Measurements from ENCODE around the gene GTPBP1.

Gene GTPBP1

DNA sequence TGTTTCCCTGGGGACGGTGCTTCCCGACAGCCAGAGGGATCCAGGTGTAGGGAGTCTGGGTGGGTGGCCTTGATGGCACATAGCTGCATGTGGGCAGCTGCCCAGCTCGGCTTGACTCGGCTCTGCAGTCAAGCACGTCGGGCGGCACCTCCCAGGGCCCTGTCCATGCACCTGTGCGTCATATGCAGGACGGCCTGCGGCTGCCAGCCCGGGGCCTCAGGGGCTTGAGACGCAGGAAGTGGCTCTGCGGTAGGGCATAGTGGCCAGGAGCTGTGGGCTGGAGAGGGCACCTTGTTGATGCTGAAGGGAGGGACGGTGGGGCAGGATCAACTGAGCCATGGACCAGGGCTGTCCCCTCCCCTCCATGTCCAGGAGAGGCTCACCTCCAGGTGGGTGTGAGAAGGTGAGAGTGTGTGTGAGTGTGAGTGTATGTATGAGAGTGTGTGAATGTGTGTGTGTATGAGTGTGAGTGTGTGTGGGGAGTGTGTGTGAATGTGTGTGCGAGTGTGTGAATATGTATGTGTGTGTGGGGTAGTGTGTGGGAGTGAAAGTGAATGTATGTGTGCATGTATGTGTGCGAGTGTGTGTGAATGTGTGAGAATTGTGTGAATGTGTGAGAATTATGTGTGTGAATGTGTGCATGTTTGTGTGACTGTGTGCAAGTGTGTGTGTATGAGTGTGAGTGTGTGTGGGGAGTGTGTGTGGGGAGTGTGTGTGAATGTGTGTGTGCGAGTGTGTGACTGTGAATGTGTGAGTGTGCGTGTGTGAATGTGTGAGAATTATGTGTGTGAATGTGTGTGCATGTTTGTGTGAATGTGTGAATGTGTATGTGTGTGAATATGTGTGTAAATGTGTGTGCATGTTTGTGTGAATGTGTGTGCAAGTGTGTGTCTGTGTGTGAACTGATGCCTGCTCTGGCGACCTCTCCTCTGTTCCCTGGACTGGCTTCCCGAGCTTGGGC, 55.7 kb downstream of the GTPBP1 start:
- DNase-seq = no peak

DNA sequence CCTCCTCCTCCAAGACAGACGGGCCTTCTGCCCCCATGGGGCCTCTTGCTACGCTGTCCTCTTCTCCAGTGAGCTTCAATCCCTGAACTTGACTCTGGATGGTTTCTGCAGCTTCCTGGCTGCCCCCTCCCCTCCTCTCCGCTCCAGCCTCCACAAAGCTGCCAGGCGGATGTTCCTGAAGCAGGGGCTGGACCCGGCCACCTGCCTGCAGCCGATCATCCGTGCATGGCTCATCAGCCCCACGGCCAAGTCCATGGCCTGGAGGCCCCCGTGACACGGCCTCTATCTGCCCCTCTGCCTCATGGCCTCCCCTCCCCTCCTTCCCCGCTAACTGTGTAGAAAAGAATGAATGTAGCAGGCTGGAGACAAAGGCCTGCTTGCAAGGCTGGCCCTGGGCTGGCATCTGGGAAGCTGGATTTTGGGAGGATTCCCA, 56.8 kb downstream of the GTPBP1 start:
- no peak for DNase-seq

DNA sequence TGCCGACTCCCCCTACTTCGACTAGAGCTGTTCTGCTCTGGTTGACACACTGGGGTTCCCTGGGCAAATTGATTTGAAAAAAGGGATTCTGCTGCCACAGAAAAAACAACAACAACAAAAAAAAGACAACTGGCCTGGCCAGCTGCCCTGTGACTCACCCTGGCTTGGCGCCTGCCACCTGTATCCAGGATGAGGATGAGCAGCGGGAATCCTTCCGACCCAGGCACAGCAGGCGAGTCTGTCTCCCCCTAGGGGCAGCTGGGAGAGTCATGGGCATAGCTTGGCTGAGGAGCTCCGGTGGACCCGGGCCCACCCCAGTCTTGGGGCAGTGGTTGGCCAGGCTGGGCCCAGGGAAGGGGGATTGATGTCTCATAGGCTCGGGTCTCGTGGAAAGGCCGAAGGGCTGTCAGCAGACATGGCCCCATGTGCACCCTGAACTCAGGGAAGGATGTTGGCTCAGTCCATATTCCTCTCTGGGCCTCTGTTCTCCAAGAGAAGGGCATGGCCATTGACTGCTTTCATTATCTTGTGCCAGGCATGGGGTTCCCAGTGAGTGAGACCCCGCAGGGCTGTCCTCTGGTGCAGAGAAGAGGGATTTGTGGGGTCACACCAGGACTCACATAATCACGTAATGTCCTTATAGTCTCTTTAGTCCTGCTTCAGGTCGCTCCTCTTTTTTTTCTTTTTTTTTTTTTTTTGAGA, 60.5 kb downstream of the GTPBP1 start:
- DNase-seq = peak; percentile 54

- DNase-seq = no peak
Observed at GRCh38 chr22:38767313-38767712, 61.6 kb downstream of the GTPBP1 start.

DNA sequence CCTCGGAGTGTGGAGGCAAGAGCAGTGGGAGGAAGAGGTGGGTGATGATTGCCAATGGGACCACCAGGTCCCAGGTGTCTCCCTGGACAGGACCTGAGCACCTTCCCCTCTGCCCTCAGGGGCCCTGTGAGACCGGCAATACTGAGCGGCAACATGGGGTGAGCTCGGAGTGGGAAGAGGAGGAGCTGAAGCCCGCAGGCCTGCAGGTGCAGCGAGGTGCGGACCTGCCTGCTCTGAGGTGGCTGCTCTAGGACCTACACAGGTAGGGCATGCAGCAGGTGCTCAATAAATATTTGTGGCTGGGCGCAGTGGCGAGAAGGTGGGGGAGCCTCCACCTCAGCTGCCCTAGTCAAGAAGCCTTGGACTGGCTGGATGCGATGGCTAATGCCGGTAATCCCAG, 62.3 kb downstream of the GTPBP1 start:
- DNase-seq = no peak

DNA sequence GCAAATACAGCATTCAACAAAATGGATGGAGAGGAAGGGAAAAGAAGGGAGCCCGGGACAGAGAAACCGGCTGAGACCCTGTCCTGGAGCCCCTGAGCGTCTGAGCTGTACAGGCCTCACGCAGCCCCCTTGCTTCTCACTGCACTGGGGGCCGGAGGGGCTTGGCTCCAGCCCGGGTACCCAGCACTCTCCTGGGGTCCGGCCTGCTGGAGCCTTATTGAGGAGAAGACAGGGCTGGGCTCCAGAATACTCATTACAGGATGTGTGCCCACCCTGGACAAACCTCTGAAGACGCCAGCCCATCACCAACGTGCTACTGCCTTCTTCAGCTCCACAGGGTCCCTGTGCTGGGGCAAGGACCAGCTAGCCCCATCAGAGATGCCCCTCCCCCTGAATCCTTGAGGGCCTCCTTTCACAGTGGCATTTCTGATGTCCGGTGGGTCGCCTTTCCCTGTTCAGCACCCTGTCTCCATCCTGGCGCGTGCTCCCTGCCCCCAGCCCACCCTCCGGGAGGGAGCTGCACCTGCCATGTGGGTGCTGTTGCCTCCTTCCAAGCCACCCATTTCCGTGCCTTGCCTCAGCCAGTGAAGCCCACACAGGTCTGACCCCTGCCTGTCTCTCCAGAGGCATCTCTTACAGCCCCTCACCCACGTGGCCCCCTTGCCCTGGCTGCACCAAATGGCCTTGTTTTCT, 64.7 kb downstream of the GTPBP1 start:
- no peak for DNase-seq

DNA sequence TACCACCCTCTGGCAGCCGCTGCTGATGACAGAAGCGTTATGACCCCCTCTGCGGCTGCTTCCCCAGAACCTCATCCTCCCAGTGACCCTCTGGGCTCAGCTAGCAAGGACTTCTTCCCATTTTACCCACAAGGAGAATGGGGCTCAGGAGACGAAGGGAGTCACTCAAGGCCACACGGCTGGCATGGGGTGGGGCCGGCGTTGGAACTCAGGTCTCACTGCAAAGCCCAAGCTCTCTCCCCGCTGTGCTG, 66.8 kb downstream of the GTPBP1 start:
- DNase-seq = no peak

DNA sequence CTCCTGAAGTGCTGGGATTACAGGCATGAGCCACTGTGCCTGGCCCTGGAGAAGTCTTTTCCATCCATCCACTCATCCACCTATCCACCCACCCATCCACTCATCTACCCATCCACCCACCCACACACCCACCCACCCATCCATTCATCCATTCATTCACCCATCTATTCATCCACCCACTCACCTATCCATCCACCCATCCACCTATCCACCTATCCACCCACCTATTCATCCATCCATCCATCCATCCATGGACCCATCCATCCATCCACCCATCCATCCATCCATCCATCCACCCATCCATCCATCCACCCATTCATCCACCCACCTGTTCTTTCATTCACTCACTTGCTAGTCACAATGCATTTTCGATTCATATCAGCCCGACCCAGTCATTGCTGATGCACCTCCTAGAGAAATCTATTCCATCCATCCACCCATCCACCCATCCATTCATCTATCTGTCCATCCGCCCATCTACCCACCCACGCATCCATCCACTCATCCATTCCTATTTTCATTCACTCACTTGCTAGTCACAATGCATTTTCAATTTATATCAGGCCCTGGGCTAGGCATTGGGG, 67.7 kb downstream of the GTPBP1 start:
- DNase-seq = no peak

DNA sequence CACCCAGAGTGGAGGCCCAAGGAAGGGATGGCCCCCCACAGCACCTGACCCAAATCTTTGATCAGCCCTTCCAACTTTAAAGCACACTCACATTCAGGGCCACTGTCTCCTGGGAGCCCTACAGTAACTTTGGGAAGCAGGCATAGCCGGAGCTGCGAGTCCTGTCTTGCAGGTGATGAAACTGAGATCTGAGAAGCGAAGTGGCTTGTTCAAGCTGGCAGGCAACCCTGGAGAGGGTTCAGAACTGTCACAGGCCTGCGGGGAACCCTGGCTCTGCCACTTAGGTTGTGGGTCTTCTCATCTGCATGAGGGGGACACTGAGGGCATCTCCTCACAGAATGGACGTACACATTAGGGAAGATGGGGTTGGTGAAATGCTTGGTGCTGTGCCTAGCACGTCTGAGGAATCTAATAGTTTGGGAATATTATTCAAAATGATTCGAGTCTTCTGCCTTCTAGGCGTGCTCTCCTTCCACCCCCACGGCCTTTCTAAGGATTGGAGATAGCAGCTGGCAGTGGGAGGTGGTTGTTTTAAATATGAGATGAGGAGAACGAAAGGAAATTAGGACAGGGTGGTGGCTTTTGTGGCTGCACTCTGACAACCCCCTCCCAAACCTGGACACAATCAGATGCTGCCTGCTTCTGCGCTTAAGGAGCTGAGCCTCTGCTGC, 68.9 kb downstream of the GTPBP1 start:
- no peak for DNase-seq

- DNase-seq = no peak
Observed at GRCh38 chr22:38775656-38776055, 69.9 kb downstream of the GTPBP1 start.

DNA sequence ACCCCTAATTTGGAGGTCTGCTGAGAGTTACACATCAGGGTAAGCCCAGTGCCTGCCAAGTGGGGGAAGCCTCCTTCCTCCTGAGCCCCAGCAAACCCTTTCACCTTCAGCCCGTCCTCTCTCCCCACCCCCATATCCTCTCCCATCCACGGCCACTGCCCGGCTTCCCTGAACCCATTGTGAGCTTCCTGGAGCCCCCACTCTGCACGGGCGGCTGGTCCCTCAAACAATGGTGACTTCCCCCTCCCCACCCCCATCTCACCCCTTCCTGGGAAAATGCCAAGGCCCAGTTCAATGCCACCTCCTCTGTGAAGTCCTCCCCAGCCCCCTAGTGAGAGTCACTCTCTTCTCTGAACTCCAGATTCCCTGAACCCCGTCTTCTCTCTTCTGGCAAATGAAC, 70.3 kb downstream of the GTPBP1 start:
- DNase-seq = no peak

DNA sequence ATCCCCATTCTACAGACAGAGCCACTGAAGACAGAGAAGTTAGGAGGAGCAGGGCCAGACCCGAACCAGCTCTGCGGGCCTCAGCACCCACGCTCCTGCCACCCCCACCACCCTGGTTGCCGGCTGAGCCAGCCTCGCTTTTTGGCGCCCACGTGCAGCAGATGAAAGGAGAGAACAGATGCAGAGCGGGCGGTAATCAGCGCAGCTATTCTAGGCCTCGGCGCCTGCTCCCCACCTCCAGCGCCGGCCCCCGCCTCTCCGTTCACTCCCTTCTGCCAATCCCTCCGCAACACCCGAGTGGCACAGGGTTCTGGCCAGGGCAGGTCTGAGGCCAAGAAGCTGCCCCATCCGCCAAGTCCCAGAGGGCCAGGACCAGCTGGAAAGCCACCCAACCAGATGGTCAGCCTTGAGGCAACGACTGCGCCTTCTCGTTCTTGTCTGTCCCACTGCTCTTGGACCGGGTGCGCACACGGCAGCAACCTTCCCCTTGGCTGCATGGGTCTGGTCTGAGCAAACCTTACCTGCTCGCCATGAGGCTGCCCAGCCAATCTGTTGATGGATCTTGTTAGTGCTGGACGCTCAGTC, 71.4 kb downstream of the GTPBP1 start:
- no peak for DNase-seq

DNA sequence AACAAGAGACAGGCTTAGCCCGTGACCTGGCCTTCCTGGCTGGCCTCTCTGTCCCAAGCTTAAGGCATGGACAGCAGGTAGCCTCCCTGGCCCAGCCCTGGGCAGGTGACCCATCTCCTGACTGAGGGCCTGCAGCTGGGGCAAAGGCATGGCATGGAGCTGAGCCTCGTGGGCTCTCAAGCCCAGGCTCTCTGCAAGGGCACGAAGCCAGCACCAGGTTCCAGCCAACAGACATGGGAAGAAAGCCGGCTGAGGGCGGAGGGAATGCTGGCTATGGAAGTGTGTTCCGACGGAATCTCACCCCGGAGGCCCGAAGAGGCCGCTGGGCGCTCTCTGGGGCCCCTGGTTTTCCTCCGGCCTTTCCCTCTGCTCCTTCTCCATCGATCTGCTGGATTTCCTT, 75.3 kb downstream of the GTPBP1 start:
- no peak for DNase-seq

GRCh38 chr22:38782402-38783094, 76.8 kb downstream of the GTPBP1 start:
- DNase-seq = peak; percentile 53

Measured in fibroblast of skin of back (primary cell).